HL-60 (cell line): ENCODE data around the gene PBX3.

Experiments used
- CTCF ChIP-seq: IDR thresholded peaks from one replicate; pipeline ENCODE4 v1.5.1; 2011; ENCODE audit warnings: low read length, control low read depth, inconsistent platforms; ENCODE audit not compliant: insufficient read depth
- REST ChIP-seq: IDR thresholded peaks from 2 replicates; pipeline ENCODE4 v1.6.1; 2012; ENCODE audit warnings: low read depth; ENCODE audit not compliant: insufficient replicate concordance

DNA sequence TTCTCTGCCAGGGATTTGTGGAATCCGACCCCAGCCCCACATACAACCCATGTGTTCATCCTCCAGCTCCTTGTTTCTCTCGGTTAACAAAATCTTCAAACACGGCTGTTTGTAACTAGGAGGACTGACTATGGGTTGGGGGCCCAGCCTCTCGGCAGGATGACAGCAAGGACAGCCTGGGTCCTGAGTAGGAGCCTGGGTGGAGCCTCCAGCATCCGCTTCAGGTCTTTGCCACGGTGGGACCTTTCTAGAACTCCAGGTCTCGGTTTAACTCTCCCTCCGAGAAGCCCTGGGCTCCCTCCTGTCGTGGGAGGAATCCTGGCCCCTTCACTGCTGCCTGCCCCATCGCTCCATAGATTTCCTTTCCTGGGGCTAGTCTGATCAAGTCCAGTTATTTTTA is 248.5 kb downstream of the PBX3 start:
- TF ChIP-seq CTCF (no peak), REST (no peak)
